ENCODE measurements around the gene ITPR3. TPM values are rescaled to one million over a fixed set of nuclear protein-coding genes. Genes with fewer than 3 reads are reported as not detected.

The ITPR3 gene
- total RNA-seq, 1 donor: 15.1 TPM

GRCh38 chr6:33670971-33671743 is 50.0 kb downstream of the ITPR3 start:
- H3K4me3 ChIP-seq (ENCODE audit: low read depth, low read length): no peak overlapping the region
- TF ChIP-seq CTCF (IDR thresholded peaks at IDR 0.05; ENCODE audit: insufficient read depth, low read depth, low read length): no peak
- DNase-seq (ENCODE audit: low read depth): no peak

- no peak overlapping the region for H3K4me3 ChIP-seq (ENCODE audit: low read depth, low read length)
- TF ChIP-seq CTCF (IDR thresholded peaks at IDR 0.05; ENCODE audit: insufficient read depth, low read depth, low read length): no peak
- DNase-seq (ENCODE audit: low read depth): no peak
Measured at GRCh38 chr6:33671744-33672072, 50.6 kb downstream of the ITPR3 start.

GRCh38 chr6:33672808-33673207 is 51.7 kb downstream of the ITPR3 start:
- no peak overlapping the region for H3K4me3 ChIP-seq (ENCODE audit: low read depth, low read length)
- DNase-seq (ENCODE audit: low read depth): peak; percentile 95
- TF ChIP-seq CTCF (IDR thresholded peaks at IDR 0.05; ENCODE audit: insufficient read depth, low read depth, low read length): peak; percentile 63

GRCh38 chr6:33673851-33674250 is 52.7 kb downstream of the ITPR3 start:
- no peak overlapping the region for H3K4me3 ChIP-seq (ENCODE audit: low read depth, low read length)
- DNase-seq (ENCODE audit: low read depth): no peak
- TF ChIP-seq CTCF (IDR thresholded peaks at IDR 0.05; ENCODE audit: insufficient read depth, low read depth, low read length): no peak

- TF ChIP-seq CTCF (IDR thresholded peaks at IDR 0.05; ENCODE audit: insufficient read depth, low read depth, low read length): no peak
- no peak for DNase-seq (ENCODE audit: low read depth)
Measured at GRCh38 chr6:33675968-33676367, 54.8 kb downstream of the ITPR3 start.

GRCh38 chr6:33676416-33677142 is 55.5 kb downstream of the ITPR3 start:
- no peak overlapping the region for H3K4me3 ChIP-seq (ENCODE audit: low read depth, low read length)
- no peak for DNase-seq (ENCODE audit: low read depth)
- no peak for TF ChIP-seq CTCF (IDR thresholded peaks at IDR 0.05; ENCODE audit: insufficient read depth, low read depth, low read length)

More at GRCh38 chr6:33675968-33676367, 54.8 kb downstream of the ITPR3 start:
- H3K4me3 ChIP-seq (ENCODE audit: low read depth, low read length): no peak overlapping the region
